Measurements from ENCODE around the gene NSUN6.

Gene NSUN6

DNA sequence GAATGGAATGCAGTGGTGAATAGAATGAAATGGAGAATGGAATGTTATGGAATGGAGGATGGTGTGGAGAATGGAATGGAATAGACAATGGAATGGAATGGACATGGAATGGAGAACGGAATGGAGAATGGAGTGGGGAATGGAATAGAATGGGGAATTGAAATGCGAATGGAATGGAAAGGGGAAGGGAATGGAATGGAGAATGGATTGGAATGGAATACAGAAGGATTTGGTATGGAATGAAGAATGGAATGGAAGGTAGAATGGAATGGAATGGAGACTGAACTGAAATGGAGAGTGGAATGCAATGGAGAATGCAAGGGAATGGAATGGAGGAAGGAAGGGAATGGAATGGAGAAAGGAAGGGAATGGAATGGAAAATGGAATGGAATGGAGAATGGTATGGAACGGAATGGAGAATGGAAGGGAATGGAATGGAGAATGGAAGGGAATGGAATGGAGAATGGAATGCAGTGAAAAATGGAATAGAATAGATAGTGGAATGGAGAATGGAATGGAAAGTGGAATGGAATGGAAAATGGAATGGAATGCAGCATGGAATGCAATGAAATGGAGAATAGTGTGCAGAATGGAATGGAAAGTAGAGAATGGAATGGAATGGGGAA lies 94.8 kb downstream of the NSUN6 start:
- DNase-seq: no peak

DNA sequence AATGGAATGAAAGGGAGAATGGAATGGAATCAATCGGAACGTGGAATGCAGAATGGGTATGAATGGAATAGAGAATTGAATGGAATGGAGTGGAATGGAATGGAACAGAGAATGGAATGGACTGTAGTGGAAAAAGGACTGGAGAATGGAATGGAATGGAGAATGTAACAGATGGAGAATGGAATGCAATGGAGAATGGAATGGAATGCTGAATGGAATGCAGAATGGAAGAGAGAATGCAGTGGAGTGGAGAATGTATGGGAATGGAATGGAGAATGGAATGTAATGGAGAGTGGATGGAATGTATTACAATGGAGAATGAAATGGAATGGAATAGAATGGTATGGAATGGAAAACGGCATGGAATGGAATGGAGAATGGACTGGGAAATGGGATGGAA lies 96.9 kb downstream of the NSUN6 start:
- no peak for DNase-seq

GRCh38 chr10:18551473-18551872 lies 99.9 kb downstream of the NSUN6 start:
- DNase-seq: no peak

GRCh38 chr10:18549105-18549504 lies 102.3 kb downstream of the NSUN6 start:
- DNase-seq: no peak

DNA sequence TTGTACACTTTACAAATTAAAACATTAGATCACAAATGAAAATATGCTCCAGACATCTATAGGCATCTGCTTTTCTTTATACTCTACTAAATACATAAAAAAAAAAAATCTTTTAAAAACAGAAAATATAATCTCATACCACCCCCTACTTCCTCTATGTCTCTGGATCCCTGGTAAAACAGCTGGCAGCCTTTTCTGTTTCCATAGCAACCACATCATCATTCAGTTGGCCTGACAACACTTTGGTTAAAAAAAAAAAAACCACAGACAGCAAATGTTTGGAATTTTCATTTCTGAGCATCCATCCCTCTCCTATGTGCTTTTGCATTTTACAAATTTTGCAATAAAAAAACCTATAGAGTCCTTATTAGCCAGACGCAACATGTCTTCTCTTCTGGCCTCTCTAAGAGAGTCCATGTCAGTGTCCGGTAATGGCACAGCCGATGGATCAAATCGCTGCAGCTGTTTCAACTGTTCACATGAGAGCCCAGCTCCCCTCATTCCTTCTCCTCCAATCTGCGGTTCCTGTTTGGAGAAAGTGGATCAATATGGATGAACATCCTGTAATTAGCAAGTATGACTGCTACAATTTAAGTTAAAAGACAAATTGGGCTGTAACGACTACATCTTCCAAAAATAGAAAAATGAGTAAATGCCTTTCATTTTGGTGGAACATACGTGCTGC lies 105.6 kb downstream of the NSUN6 start:
- DNase-seq: no peak

- no peak for DNase-seq
Measured at GRCh38 chr10:18542832-18543231, 108.6 kb downstream of the NSUN6 start.

- DNase-seq: no peak
Measured at GRCh38 chr10:18540195-18540594, 111.2 kb downstream of the NSUN6 start.

GRCh38 chr10:18539335-18539734 lies 112.1 kb downstream of the NSUN6 start:
- DNase-seq: no peak

DNA sequence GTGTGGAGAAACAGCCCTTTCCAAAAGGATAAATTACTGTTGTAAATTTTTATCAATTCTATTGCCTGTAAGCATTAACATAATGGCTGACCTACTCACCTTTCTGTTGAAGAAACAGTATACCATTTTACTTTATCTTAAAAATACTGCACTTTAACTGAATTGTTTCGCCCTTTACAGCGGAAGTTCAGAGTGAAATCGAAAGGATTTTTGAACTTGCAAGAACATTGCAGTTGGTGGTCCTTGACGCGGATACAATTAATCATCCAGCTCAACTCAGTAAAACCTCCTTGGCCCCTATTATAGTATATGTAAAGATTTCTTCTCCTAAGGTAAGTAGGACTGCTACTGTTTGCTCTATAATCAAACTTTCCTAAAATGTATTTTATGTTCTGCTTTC lies 117.5 kb downstream of the NSUN6 start:
- DNase-seq: no peak

GRCh38 chr10:18532881-18533535 lies 118.4 kb downstream of the NSUN6 start:
- no peak for DNase-seq

DNA sequence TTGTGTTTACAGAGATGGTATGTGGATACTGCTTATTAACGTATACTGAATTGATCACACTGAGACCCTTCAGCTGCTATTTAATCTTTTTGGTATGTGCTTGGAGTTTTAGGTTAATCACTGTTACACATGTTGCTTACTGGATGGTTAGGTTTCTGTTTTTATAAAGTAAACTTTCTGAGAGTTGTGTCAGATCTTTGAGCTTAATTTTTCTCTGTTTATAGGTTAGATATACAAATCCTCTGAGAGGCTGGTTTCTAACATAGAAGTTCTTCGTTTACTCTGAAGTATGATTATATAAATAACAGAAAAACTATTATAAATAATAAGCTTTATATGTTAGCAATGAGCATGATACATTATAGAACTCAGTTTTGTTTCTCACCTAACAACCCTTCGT lies 123.1 kb downstream of the NSUN6 start:
- DNase-seq: no peak

GRCh38 chr10:18527687-18528086 lies 123.7 kb downstream of the NSUN6 start:
- DNase-seq: no peak

DNA sequence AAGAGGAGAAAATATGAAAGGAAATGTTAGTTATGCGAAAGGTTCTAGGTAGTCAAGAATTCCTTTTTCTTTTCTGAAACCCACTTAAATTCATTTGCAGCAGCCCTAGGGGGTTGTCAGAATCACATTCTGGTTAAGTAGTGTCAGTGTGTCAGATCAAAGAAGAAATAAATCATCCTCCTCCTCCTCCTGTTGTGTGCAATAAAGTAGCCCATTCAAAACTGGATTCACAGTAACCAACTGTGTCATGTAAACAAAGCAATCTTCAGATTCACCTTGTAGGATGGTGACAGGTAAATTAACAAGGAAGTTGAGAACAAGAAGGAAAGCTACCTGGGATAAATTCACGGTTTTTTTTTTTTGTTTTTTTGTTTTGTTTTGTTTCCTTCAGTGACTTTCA lies 127.5 kb downstream of the NSUN6 start:
- DNase-seq: no peak

- no peak for DNase-seq
Measured at GRCh38 chr10:18523025-18523424, 128.4 kb downstream of the NSUN6 start.

- DNase-seq: no peak
Measured at GRCh38 chr10:18516851-18517250, 134.5 kb downstream of the NSUN6 start.

DNA sequence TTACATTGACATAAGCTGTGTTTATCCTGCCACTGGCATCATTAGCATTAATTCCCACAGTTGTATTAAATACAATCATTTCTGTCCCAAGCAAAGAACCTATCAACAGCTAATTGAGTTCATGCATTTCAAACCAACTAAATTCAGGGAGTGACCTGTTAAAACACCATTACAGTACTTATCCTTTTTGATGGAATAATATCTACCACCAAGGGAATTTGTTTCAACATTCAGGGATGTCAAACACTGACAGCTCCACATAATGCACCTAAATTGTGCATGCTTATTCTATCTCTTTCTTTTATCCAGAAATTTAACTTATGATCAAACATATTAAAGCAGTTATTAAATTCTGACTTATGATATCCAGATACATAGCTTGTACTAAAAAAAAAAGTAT lies 136.8 kb downstream of the NSUN6 start:
- DNase-seq: no peak

DNA sequence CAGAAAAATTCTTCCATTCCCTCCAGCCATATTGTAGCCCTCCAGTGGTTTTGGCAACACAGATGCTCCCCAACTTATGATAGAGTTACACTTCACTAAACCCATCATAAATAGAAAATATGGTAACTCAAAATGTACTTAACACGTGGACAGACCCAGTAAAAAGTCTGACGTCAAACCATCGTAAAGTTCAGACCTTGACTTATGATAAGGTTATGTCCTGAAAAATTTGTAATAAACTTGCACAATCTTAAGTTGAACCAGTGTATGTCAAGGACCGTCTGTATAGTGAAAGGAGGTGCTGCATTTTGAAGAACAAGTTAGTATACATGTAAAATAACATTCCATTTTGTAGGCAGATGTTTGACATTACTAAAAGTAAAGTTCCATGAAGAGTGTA lies 142.8 kb downstream of the NSUN6 start:
- no peak for DNase-seq

- DNase-seq: no peak
Measured at GRCh38 chr10:18505456-18506118, 145.8 kb downstream of the NSUN6 start.

GRCh38 chr10:18504161-18504560 lies 147.2 kb downstream of the NSUN6 start:
- DNase-seq: no peak

- DNase-seq: no peak
Measured at GRCh38 chr10:18501629-18502028, 149.8 kb downstream of the NSUN6 start.

- no peak for DNase-seq
Measured at GRCh38 chr10:18501198-18501597, 150.2 kb downstream of the NSUN6 start.

GRCh38 chr10:18500576-18500975 lies 150.8 kb downstream of the NSUN6 start:
- DNase-seq: no peak

DNA sequence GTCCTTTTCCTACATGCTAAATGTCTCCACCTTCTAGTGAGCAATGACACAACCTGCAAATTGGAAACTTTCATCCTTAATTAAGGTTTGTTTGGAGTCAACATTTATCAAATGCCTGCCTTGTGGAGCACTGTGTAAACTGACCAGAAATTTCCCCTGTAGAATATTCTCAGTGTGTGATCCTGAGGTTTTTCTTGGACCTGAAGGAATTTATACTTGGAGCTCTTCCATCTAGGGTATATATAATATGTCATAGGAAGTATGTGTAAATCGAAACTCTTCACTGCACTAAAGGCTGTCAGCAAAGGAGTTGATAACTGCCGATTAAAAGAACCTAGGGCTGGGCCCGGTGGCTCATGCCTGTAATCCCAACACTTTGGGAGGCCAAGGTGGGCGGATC lies 152.4 kb downstream of the NSUN6 start:
- DNase-seq: no peak

- no peak for DNase-seq
Measured at GRCh38 chr10:18497806-18498369, 153.5 kb downstream of the NSUN6 start.
